ACHN (cell line): Measurements from ENCODE around the gene CTCF.
A peak's percentile ranks its signal among the peaks of the same experiment; 100 is the strongest.
"Not testable (repeated sequence)": the region's sequence is repeated elsewhere in the genome, so short reads cannot be mapped to it uniquely, and the experiment has no call there.

Source experiments
- DNase-seq: peaks from one replicate; pipeline ENCODE4 v3.0.0-alpha.2; 2015
- in situ Hi-C: cut with HindIII; loops from 2 replicates; pipeline ENCODE4 v1.10.0; 2017; ENCODE audit warnings: low sequenced_read_pairs, low pct_ligation_motif_present, low pct_unique_long_range_greater_than_20kb

The CTCF gene

GRCh38 chr16:67562526-67562917 lies at the start of gene CTCF:
TSS of gene CTCF (plus strand) at chr16:67562526. CDS start at chr16:67610833, 48,307 bp downstream.
- DNase-seq = peak; percentile 91
- in situ Hi-C loops = no loop called here

GRCh38 chr16:67513892-67514291 lies 48.4 kb upstream of the CTCF start:
- in situ Hi-C loops, DNase-seq: not testable (repeated sequence)

- in situ Hi-C loops = no loop called here
- DNase-seq = peak; percentile 94
Measured at GRCh38 chr16:67514382-67514828, 47.9 kb upstream of the CTCF start.

GRCh38 chr16:67516296-67517154 lies 45.8 kb upstream of the CTCF start:
- DNase-seq = peak; percentile 96
- in situ Hi-C loops = no loop called here

- in situ Hi-C loops = no loop called here
Measured at GRCh38 chr16:67517155-67517445, 45.2 kb upstream of the CTCF start.

GRCh38 chr16:67517661-67518423 lies 44.5 kb upstream of the CTCF start:
- peak; percentile 65 for DNase-seq
- in situ Hi-C loops = no loop called here

More at GRCh38 chr16:67517155-67517445, 45.2 kb upstream of the CTCF start:
- DNase-seq = no peak

GRCh38 chr16:67518676-67519075 lies 43.6 kb upstream of the CTCF start:
- DNase-seq = no peak
- in situ Hi-C loops = no loop called here

- DNase-seq = no peak
- in situ Hi-C loops = no loop called here
Measured at GRCh38 chr16:67519242-67519641, 43.1 kb upstream of the CTCF start.

GRCh38 chr16:67521095-67521804 lies 41.1 kb upstream of the CTCF start:
- peak; percentile 98 for DNase-seq
- in situ Hi-C loops = no loop called here

GRCh38 chr16:67525176-67525860 lies 37.0 kb upstream of the CTCF start:
- DNase-seq = peak; percentile 35
- in situ Hi-C loops = no loop called here

GRCh38 chr16:67526149-67526791 lies 36.1 kb upstream of the CTCF start:
- in situ Hi-C loops = no loop called here
- DNase-seq = no peak

- in situ Hi-C loops = no loop called here
- peak; percentile 53 for DNase-seq
Measured at GRCh38 chr16:67528222-67528869, 34.0 kb upstream of the CTCF start, which contains the start of gene RIPOR1. TSS of gene RIPOR1 (plus strand) at chr16:67528829. CDS start at chr16:67538447, 9,618 bp downstream.

- in situ Hi-C loops = no loop called here
Measured at GRCh38 chr16:67528870-67529581, 33.3 kb upstream of the CTCF start.

GRCh38 chr16:67529582-67530012 lies 32.7 kb upstream of the CTCF start:
- peak; percentile 38 for DNase-seq
- in situ Hi-C loops = no loop called here

More at GRCh38 chr16:67528870-67529581, 33.3 kb upstream of the CTCF start:
- DNase-seq = peak; percentile 51

GRCh38 chr16:67530013-67530939 lies 32.0 kb upstream of the CTCF start:
- in situ Hi-C loops = no loop called here
- peak; percentile 78 for DNase-seq

- no peak for DNase-seq
- in situ Hi-C loops = no loop called here
Measured at GRCh38 chr16:67531247-67531646, 31.1 kb upstream of the CTCF start.
